ENCODE results near the gene RNF208. TPM values are rescaled to one million over a fixed set of nuclear protein-coding genes. Genes with fewer than 3 reads are reported as not detected.

Gene RNF208
- total and polyA plus RNA-seq, 9 of the 15 experiments (the other 6 are each of a cell fraction or from before 2014, with no cell fraction given), result 0.15 to 6.9 (median 0.50) TPM; not detected in 2

DNA sequence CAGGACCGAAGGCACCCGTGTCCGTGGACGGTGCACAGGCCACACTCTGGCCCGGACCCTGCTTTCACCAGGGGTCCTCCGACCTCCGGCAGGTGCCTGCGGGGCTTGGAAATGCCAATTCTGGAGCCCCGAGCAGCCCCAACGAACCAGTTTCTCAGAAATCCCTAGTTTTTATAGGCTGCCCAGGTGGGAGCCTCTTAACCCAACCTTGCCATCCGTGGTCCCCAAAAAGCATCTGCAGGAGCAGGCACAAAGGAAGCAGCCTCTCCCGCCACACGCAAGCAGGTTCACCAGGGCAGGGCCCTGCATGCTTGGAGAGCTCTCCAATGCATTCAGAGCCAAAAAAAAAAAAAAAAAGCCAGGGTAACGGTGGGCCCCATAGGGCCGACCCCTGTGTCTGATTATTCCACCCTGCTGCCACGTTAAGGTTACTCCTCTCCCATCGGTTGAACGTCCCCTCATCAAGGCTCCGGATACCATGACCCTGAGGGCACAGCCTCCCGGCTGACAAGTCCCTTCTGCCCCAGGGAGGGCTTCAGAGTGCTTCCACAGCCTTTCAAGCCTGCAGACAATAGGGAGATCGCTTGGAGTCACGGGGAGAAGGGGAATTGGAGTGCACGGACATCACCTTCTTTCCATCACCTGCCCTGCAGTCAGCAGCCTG lies 20.7 kb downstream of the RNF208 start (continued):
- TF ChIP-seq, protein P1, sequence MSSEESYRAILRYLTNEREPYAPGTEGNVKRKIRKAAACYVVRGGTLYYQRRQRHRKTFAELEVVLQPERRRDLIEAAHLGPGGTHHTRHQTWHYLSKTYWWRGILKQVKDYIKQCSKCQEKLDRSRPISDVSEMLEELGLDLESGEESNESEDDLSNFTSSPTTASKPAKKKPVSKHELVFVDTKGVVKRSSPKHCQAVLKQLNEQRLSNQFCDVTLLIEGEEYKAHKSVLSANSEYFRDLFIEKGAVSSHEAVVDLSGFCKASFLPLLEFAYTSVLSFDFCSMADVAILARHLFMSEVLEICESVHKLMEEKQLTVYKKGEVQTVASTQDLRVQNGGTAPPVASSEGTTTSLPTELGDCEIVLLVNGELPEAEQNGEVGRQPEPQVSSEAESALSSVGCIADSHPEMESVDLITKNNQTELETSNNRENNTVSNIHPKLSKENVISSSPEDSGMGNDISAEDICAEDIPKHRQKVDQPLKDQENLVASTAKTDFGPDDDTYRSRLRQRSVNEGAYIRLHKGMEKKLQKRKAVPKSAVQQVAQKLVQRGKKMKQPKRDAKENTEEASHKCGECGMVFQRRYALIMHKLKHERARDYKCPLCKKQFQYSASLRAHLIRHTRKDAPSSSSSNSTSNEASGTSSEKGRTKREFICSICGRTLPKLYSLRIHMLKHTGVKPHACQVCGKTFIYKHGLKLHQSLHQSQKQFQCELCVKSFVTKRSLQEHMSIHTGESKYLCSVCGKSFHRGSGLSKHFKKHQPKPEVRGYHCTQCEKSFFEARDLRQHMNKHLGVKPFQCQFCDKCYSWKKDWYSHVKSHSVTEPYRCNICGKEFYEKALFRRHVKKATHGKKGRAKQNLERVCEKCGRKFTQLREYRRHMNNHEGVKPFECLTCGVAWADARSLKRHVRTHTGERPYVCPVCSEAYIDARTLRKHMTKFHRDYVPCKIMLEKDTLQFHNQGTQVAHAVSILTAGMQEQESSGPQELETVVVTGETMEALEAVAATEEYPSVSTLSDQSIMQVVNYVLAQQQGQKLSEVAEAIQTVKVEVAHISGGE (CRISPR knock-in tag; IDR thresholded peaks at IDR 0.05), result peak in 1 of 3 experiments; percentile 52; a peak in 1 of 6 replicates
- TF ChIP-seq KDM2B (CRISPR knock-in tag; IDR thresholded peaks at IDR 0.05) (no peak), ZNF263 (CRISPR knock-in tag; IDR thresholded peaks at IDR 0.05; ENCODE audit: borderline replicate concordance) (no peak), DIDO1 (tag; IDR thresholded peaks at IDR 0.05; ENCODE audit: low read depth) (no peak), ERF (CRISPR knock-in tag; IDR thresholded peaks at IDR 0.05) (0 out of 2 replicates have a peak, but pooled peaks have one; percentile 23), SRF (CRISPR knock-in tag; IDR thresholded peaks at IDR 0.05) (no peak), KLF6 (CRISPR knock-in tag; IDR thresholded peaks at IDR 0.05; ENCODE audit: borderline replicate concordance) (no peak), ZNF668 (CRISPR knock-in tag; IDR thresholded peaks at IDR 0.05) (no peak), CBFB (CRISPR knock-in tag; IDR thresholded peaks at IDR 0.05) (no peak), CEBPZ (IDR thresholded peaks at IDR 0.05; ENCODE audit: borderline replicate concordance, low read depth, low read length) (no peak), STAG1 (CRISPR knock-in tag; IDR thresholded peaks at IDR 0.05; ENCODE audit: borderline replicate concordance) (no peak), MBD2 (IDR thresholded peaks at IDR 0.05; ENCODE audit: borderline replicate concordance, low read depth) (no peak), ZC3H11A (IDR thresholded peaks at IDR 0.05; ENCODE audit: low read depth, low read length) (no peak)
- TF ChIP-seq, protein P2, sequence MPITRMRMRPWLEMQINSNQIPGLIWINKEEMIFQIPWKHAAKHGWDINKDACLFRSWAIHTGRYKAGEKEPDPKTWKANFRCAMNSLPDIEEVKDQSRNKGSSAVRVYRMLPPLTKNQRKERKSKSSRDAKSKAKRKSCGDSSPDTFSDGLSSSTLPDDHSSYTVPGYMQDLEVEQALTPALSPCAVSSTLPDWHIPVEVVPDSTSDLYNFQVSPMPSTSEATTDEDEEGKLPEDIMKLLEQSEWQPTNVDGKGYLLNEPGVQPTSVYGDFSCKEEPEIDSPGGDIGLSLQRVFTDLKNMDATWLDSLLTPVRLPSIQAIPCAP (CRISPR knock-in tag; IDR thresholded peaks at IDR 0.05; ENCODE audit: borderline replicate concordance), result no peak
- TF ChIP-seq, protein P3, sequence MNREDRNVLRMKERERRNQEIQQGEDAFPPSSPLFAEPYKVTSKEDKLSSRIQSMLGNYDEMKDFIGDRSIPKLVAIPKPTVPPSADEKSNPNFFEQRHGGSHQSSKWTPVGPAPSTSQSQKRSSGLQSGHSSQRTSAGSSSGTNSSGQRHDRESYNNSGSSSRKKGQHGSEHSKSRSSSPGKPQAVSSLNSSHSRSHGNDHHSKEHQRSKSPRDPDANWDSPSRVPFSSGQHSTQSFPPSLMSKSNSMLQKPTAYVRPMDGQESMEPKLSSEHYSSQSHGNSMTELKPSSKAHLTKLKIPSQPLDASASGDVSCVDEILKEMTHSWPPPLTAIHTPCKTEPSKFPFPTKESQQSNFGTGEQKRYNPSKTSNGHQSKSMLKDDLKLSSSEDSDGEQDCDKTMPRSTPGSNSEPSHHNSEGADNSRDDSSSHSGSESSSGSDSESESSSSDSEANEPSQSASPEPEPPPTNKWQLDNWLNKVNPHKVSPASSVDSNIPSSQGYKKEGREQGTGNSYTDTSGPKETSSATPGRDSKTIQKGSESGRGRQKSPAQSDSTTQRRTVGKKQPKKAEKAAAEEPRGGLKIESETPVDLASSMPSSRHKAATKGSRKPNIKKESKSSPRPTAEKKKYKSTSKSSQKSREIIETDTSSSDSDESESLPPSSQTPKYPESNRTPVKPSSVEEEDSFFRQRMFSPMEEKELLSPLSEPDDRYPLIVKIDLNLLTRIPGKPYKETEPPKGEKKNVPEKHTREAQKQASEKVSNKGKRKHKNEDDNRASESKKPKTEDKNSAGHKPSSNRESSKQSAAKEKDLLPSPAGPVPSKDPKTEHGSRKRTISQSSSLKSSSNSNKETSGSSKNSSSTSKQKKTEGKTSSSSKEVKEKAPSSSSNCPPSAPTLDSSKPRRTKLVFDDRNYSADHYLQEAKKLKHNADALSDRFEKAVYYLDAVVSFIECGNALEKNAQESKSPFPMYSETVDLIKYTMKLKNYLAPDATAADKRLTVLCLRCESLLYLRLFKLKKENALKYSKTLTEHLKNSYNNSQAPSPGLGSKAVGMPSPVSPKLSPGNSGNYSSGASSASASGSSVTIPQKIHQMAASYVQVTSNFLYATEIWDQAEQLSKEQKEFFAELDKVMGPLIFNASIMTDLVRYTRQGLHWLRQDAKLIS (CRISPR knock-in tag; IDR thresholded peaks at IDR 0.05), result no peak

Data from K562 (cell line).